IPS DF 4.7 (cell line): ENCODE measurements around the gene RRAD.
"Not testable (repeated sequence)": the region's sequence is repeated elsewhere in the genome, so short reads cannot be mapped to it uniquely, and the experiment has no call there.

Experiments used
- DNase-seq: peaks from one replicate; pipeline ENCODE4 v3.0.0-alpha.2; 2013; ENCODE audit warnings: low spot score; ENCODE audit errors: extremely low read depth

Gene RRAD

GRCh38 chr16:66900721-66901441, 24.5 kb downstream of the RRAD start:
- no peak for DNase-seq

DNA sequence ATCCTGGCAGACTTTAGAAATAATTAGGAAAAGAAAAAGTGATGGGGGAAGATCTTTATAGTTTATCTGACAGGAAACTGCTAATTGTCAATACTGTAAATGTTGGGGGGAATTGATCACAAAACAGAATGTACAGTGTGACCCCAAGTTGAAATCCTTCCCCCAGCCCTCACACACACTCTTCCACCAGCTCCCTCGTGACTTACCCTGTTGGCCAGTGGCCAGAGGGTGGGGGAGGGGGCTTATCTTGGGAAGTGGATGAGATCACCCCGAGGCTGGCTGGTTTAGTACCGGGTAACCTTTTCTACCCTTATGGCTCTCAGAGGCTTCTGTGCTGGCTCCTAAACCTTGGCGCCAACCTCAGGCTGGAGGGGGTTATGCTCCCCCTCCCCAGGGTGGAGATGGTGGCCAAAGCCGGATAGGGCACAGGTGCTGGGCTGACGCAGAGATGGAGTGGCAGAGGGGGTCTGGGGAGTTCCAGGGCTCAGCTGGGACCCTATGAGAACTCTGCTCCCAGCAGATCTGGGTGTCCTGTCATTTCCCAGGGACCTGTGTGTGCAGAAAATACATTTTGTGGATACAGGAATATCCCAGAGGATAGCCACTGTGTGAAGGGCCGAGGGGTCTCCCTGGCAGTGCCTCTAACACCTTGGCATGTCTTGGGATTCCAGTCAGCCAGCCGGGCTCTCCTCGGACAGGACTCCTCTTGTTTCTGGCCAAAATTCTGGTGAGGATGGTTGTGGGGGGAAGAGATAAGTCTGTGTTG, 25.2 kb downstream of the RRAD start:
- no peak for DNase-seq

- no peak for DNase-seq
Observed at GRCh38 chr16:66899310-66899944, 25.9 kb downstream of the RRAD start.

GRCh38 chr16:66898933-66899309, 26.4 kb downstream of the RRAD start:
- no peak for DNase-seq

- DNase-seq = no peak
Observed at GRCh38 chr16:66898207-66898606, 27.1 kb downstream of the RRAD start.

GRCh38 chr16:66896682-66897081, 28.7 kb downstream of the RRAD start:
- DNase-seq = not testable (repeated sequence)

- no peak for DNase-seq
Observed at GRCh38 chr16:66895999-66896398, 29.3 kb downstream of the RRAD start.

DNA sequence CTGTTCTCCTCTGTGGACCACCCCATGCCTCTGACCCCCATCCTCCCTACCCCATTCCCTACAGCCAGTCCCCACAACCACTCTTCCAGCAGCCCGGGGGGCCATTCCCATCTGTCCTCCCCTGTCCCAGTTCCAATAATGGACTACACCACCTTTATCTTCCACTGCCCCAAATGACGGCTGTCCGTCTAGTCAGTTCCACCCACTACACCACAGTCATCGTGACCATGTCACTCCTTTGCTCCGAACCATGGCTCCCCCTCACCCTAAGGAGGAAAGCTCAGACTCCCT, 29.7 kb downstream of the RRAD start:
- DNase-seq = no peak

DNA sequence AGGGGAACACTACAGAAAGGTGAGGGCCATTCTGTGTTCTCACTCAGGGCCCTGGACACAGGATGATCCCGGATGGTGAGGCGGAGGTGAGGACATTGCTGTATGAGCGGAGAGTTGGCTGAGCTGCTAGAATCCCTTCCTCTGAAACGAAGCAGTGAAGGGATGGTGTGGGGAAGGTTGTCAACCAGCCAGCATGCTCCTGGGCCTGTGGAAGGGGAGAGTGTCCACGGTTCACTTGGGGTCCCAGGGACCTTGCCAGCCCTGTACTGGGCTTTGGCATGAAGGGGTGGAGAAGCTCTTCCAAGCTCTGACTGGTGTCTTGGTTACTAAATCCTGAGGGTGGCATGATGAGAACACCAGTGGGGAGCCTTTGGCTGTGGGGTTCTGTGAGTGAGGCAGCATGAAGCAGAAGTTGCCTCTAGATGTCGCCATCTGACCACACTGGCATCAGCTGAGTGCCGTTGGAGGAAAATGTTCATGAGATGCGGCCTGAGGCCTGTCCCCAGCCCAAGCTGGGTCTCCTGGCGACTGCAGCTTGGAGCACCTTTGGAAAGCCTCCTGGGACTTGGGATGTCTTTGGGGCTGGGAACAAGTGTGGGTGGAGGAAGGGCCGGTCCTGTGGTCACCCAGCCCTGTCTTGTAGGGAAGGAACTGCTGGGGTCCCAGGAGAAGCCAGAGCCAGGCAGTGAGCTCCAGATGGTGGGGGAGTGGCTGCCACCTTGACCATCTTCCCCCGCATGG, 30.2 kb downstream of the RRAD start:
- DNase-seq = no peak

DNA sequence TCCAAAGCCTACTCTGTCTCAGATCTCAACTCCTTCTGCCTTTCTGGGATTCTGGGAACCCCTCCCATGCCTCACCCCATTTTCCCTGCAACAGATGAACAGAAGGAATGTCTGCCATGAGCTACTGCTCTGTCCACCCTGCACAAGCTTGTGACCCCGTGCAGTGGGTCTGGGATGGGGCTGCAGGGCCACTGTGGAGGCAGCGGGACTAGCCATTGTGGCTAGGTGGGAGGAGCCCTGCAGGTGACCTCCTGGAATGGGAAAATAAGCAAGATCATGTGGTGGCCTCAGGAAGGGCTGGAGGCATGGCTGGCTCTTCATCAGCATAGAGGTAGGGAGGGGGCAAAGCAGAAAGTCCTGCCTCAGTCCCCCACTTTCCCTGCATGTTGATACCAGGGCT, 31.3 kb downstream of the RRAD start:
- DNase-seq = no peak

- DNase-seq = no peak
Observed at GRCh38 chr16:66891797-66892196, 33.5 kb downstream of the RRAD start.

DNA sequence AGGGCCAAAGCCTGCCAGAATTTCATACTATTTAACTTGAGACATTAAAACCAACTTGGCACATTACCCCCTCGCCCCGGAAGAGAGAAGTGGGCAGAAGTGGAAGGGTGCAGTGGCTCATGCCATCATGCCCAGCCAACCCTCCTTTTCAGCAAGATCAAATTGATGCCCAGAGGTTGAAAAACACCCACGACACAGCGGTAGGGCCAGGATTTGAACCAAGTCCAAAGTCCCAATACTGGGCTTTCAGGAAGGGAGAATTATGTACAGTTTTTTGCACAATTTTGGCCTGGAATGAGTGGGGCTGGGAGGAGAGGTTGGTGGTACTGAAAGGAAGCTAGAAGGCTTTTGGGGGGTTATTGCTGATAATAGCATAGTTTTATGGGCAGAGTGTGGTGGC, 34.0 kb downstream of the RRAD start:
- DNase-seq = no peak

GRCh38 chr16:66890799-66891198, 34.5 kb downstream of the RRAD start:
- no peak for DNase-seq

- DNase-seq = no peak
Observed at GRCh38 chr16:66889622-66890021, 35.7 kb downstream of the RRAD start.

DNA sequence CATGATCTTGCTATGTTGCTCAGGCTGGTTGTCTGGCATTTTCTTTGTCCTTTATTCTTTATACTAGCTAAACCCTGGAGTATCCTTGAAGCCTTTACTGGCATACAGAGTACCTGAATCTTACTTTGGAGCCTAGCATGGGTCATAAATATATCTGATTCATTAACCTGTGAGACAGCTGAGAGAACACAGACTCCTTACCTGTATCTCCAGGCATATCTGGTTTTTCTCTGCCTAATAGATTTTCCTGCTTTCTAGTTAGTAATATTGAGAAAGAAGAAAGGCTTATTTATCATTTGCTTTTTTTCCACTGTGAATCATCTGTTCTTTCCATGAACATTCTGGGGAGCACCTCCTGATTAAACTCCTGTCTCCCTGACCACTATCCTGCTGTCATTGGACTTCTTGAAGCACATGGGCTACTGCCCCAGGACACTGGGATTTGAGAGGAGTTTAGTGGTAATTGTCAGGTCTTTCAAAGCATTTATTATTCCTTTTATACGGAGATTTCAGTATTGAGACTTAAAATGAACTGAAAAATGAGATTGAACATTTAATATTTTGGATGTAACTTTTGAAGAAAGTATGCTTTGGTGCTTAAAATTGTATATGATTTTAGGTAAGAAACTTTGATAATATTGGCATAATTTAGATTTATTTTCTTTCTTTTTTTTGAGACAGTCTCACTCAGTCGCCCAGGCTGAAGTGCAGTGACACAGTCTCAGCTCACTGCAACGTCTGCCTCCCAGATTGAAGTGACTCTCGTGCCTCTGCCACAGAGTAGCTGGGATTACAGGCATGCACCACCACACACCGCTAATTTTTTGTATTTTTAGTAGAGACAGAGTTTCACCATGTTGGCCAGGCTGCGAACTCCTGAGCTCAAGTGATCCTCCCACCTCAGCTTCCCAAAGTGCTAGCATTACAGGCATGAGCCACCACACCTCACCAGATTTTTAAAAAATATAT, 36.4 kb downstream of the RRAD start:
- DNase-seq = no peak

DNA sequence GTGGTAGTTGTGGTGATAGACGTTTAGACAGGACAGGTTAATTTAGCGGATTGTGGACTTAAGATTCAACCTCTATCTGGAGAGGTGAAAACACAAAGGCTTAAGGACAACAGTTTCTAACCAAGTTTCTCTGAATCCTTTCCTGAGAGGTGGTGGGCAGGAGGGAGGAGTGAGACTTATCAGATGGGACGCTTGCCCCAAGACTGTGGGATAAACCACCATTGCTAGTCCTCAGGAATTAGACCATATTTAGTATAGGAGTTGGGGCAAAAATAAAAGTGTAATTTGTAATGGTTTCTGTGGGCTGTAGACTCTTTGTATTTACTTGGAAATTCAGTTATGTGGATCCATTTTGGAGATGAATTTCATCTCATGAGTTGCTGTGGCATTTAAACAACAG, 38.4 kb downstream of the RRAD start:
- no peak for DNase-seq

- no peak for DNase-seq
Observed at GRCh38 chr16:66886321-66886720, 39.0 kb downstream of the RRAD start.

DNA sequence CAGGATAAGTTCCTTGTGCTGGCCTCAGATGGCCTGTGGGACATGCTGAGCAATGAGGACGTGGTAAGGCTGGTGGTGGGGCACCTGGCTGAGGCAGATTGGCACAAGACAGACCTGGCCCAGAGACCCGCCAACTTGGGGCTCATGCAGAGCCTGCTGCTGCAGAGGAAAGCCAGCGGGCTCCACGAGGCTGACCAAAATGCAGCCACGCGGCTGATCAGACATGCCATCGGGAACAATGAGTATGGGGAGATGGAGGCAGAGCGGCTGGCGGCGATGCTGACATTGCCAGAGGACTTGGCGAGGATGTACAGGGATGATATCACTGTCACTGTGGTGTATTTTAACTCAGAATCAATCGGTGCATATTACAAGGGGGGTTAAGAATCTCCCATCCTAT, 39.8 kb downstream of the RRAD start:
- no peak for DNase-seq

DNA sequence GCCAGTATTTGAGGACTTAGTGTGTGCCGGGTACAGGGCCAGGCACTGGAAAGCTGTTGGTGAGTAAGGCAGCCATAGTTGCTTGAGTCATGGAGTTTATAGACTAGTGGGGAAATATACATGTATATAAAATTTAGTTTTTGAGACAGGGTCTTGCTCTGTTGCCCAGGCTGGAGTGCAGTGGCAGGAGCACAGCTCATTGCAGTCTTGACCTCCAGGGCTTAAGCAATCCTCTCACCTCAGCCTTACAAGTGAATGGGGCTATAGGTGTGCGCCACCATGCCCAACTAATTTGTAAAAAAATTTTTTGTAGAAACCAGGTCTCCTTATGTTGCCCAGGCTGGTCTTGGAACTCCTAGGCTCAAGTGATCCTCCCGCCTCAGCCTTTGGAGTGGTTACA, 42.6 kb downstream of the RRAD start:
- DNase-seq = no peak

- DNase-seq = no peak
Observed at GRCh38 chr16:66881964-66882508, 43.3 kb downstream of the RRAD start.

- no peak for DNase-seq
Observed at GRCh38 chr16:66881560-66881959, 43.8 kb downstream of the RRAD start.
